Coronary artery (tissue), 2 donors: ENCODE measurements around the gene TBC1D16.
A peak's percentile ranks its signal among the peaks of the same experiment; 100 is the strongest.

Experiments used
- DNase-seq: peaks from one replicate; pipeline ENCODE4 v3.0.0-alpha.2; 2017; ENCODE audit warnings: low spot score
- H3K27ac ChIP-seq, 2 donors: fragments of 200-600 bp; sonication (generic); one replicate each; pipeline ENCODE4 v1.5.1; 2016 to 2019
- H3K4me3 ChIP-seq: fragments of 200-600 bp; sonication (generic); 2 replicates; pipeline ENCODE4 v1.5.1; 2016; ENCODE audit warnings: mild to moderate bottlenecking, moderate library complexity
- CTCF ChIP-seq: fragments of 200-600 bp; sonication (generic); IDR thresholded peaks from one replicate; pipeline ENCODE4 v1.5.1; 2019; ENCODE audit warnings: antibody characterized with exemption

TBC1D16 gene

GRCh38 chr17:79985943-79986391 is 49.7 kb downstream of the TBC1D16 start:
- Histone ChIP-seq H3K4me3 (no peak overlapping the region), H3K27ac (no peak overlapping the region)
- no peak for TF ChIP-seq CTCF
- no peak for DNase-seq

- no peak for DNase-seq
- no peak for TF ChIP-seq CTCF
- Histone ChIP-seq H3K27ac (no peak overlapping the region), H3K4me3 (no peak overlapping the region)
These were observed 50.2 kb downstream of the TBC1D16 start for GRCh38 chr17:79985361-79985942.

GRCh38 chr17:79984877-79985276 is 50.8 kb downstream of the TBC1D16 start:
- DNase-seq: no peak
- no peak for TF ChIP-seq CTCF
- H3K27ac ChIP-seq: no peak overlapping the region
- no peak overlapping the region for H3K4me3 ChIP-seq

- H3K27ac ChIP-seq: no peak overlapping the region
- no peak overlapping the region for H3K4me3 ChIP-seq
- no peak for TF ChIP-seq CTCF
- DNase-seq: peak; percentile 31
These were observed 51.4 kb downstream of the TBC1D16 start for GRCh38 chr17:79984045-79984840.

GRCh38 chr17:79983456-79983855 is 52.2 kb downstream of the TBC1D16 start:
- H3K27ac ChIP-seq: no peak overlapping the region
- H3K4me3 ChIP-seq: no peak overlapping the region
- DNase-seq: peak; percentile 58
- TF ChIP-seq CTCF: no peak

- TF ChIP-seq CTCF: no peak
- H3K4me3 ChIP-seq: no peak overlapping the region
- H3K27ac ChIP-seq: no peak overlapping the region
- peak; percentile 49 for DNase-seq
These were observed 52.7 kb downstream of the TBC1D16 start for GRCh38 chr17:79982986-79983385.

GRCh38 chr17:79981661-79982101 is 54.0 kb downstream of the TBC1D16 start:
- DNase-seq: peak; percentile 70
- TF ChIP-seq CTCF: no peak
- no peak overlapping the region for H3K4me3 ChIP-seq
- no peak overlapping the region for H3K27ac ChIP-seq
